Sigmoid colon (tissue), 4 donors: ENCODE data around the gene LAMB1.

Source experiments
- EP300 ChIP-seq, 4 donors: sonication (generic); formaldehyde crosslinking; IDR thresholded peaks; one replicate each; pipeline ENCODE4 v1.6.1; 2017; ENCODE audit warnings: antibody characterized with exemption in 4 of 4
- POLR2AphosphoS5 ChIP-seq, 4 donors: sonication (generic); formaldehyde crosslinking; IDR thresholded peaks; one replicate each; pipeline ENCODE4 v1.6.1; 2017; ENCODE audit warnings: antibody characterized with exemption in 4 of 4
- TF ChIP-seq, protein P1 (sequence below), 4 experiments: fragments of 450-650 bp in 3 of 4; fragments of 200-600 bp in 1 of 4; IDR thresholded peaks; one replicate each; pipeline ENCODE4 v1.5.1; 2016 to 2019; ENCODE audit warnings: antibody characterized with exemption in 4 of 4, mild to moderate bottlenecking in 3 of 4, moderate library complexity in 2 of 4

DNA sequence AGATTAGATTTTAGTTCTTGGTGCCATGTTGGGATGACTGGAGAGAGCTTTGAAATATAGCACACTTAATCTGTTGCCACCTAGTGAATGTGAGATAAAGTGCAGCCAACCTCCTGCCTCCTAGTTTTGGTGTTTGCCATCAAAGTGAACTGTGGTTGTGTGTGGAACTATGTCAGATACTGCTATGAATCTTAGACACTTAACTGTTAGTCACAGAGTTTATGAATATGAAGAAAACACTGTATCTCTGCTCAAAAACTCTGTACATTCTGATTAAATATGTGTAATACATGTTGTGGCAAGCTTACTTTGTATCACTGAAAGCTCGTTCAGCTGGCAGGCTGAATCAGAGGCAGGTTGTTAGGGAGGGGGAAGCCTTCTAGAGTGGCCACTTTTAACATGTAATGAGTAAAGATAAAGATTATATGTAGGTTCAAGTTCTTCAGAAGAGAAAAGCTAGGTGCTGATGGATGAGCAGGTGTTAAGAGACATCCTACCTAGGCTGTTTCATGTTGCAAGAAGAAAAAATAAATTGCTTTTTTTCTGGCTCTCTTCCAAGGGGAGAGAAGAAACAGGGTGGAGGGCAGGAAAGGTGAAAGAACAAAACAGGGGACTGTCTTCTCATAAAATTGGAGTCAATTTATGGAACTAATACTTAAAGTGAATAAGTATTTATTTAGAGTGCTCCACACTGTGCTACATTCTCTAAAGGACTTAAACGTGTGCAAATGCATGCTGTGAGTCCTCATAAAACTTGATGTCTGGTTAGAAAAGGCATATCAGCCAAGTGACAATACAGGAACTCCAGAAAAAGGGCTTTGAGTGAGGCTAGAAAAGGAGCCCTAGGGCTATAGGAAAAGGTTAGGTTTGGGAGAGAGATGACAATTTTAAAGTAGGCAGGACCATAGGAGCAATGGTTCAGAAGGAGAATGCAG, 14.1 kb upstream of the LAMB1 start:
- TF ChIP-seq, protein P1, sequence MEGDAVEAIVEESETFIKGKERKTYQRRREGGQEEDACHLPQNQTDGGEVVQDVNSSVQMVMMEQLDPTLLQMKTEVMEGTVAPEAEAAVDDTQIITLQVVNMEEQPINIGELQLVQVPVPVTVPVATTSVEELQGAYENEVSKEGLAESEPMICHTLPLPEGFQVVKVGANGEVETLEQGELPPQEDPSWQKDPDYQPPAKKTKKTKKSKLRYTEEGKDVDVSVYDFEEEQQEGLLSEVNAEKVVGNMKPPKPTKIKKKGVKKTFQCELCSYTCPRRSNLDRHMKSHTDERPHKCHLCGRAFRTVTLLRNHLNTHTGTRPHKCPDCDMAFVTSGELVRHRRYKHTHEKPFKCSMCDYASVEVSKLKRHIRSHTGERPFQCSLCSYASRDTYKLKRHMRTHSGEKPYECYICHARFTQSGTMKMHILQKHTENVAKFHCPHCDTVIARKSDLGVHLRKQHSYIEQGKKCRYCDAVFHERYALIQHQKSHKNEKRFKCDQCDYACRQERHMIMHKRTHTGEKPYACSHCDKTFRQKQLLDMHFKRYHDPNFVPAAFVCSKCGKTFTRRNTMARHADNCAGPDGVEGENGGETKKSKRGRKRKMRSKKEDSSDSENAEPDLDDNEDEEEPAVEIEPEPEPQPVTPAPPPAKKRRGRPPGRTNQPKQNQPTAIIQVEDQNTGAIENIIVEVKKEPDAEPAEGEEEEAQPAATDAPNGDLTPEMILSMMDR (IDR thresholded peaks at IDR 0.05), result peak in 3 of 4 experiments; percentile 35 to 45 (median 37)
- TF ChIP-seq EP300 (IDR thresholded peaks at IDR 0.05) (no peak), POLR2AphosphoS5 (IDR thresholded peaks at IDR 0.05) (peak in 1 of 4 donors; percentile 26)
